H9 (cell line): Measurements from ENCODE around the gene MROH2A. TPM values are rescaled to one million over a fixed set of nuclear protein-coding genes. Genes with fewer than 3 reads are reported as not detected.

Experiments used
- DNase-seq: peaks from one replicate; pipeline ENCODE4 v3.0.0-alpha.2; 2017
- H2AFZ ChIP-seq: one replicate; pipeline ENCODE4 v1.6.1; 2013; ENCODE audit warnings: mild to moderate bottlenecking, low read length, control low read depth, moderate library complexity
- H2AK5ac ChIP-seq: 2 replicates; pipeline ENCODE4 v1.6.1; 2013; ENCODE audit warnings: low read length, control low read depth, mixed read lengths; ENCODE audit not compliant: insufficient read length
- H2BK120ac ChIP-seq: one replicate; pipeline ENCODE4 v1.6.1; 2013; ENCODE audit warnings: low read depth, mild to moderate bottlenecking, low read length, control low read depth, inconsistent platforms; ENCODE audit not compliant: poor library complexity, severe bottlenecking
- H2BK12ac ChIP-seq: 2 replicates; pipeline ENCODE4 v1.6.1; 2013; ENCODE audit warnings: low read length, control low read depth, mixed read lengths, low read depth; ENCODE audit not compliant: insufficient read length
- H2BK15ac ChIP-seq: 2 replicates; pipeline ENCODE4 v1.6.1; 2013; ENCODE audit warnings: low read depth, low read length, control low read depth
- H2BK20ac ChIP-seq: one replicate; pipeline ENCODE4 v1.6.1; 2013; ENCODE audit warnings: low read depth, mild to moderate bottlenecking, low read length, control low read depth, inconsistent platforms; ENCODE audit not compliant: poor library complexity, severe bottlenecking
- H2BK5ac ChIP-seq: 2 replicates; pipeline ENCODE4 v1.6.1; 2013; ENCODE audit warnings: low read length, control low read depth, mixed read lengths; ENCODE audit not compliant: insufficient read length
- H3K14ac ChIP-seq: 2 replicates; pipeline ENCODE4 v1.6.1; 2013; ENCODE audit warnings: low read length, control low read depth; ENCODE audit not compliant: insufficient read depth
- H3K18ac ChIP-seq: 2 replicates; pipeline ENCODE4 v1.6.1; 2013; ENCODE audit warnings: low read depth, mild to moderate bottlenecking, mixed read lengths, low read length, control low read depth; ENCODE audit not compliant: insufficient read length
- H3K23ac ChIP-seq: 2 replicates; pipeline ENCODE4 v1.6.1; 2013; ENCODE audit warnings: low read length, control low read depth, mixed read lengths, low read depth; ENCODE audit not compliant: insufficient read length
- H3K23me2 ChIP-seq: 2 replicates; pipeline ENCODE4 v1.6.1; 2013; ENCODE audit warnings: low read depth, mild to moderate bottlenecking, mixed read lengths, low read length, control low read depth; ENCODE audit not compliant: insufficient read length, poor library complexity, severe bottlenecking
- H3K27ac ChIP-seq: 2 replicates; pipeline ENCODE4 v1.5.1; 2013; ENCODE audit warnings: low read length, control low read depth, mixed read lengths, low read depth; ENCODE audit not compliant: insufficient read length
- H3K27me3 ChIP-seq: 2 replicates; pipeline ENCODE4 v1.6.1; 2013; ENCODE audit warnings: low read length, control low read depth, inconsistent platforms; ENCODE audit not compliant: insufficient read depth
- H3K4ac ChIP-seq: 2 replicates; pipeline ENCODE4 v1.6.1; 2013; ENCODE audit warnings: low read depth, mild to moderate bottlenecking, control low read depth, inconsistent platforms, low read length, moderate library complexity
- H3K4me1 ChIP-seq: 2 replicates; pipeline ENCODE4 v1.6.1; 2013; ENCODE audit warnings: low read length, control low read depth, inconsistent platforms; ENCODE audit not compliant: insufficient read depth
- H3K4me2 ChIP-seq: 2 replicates; pipeline ENCODE4 v1.6.1; 2013; ENCODE audit warnings: low read length, control low read depth, mixed read lengths; ENCODE audit not compliant: insufficient read length, insufficient read depth
- H3K56ac ChIP-seq: 2 replicates; pipeline ENCODE4 v1.6.1; 2013; ENCODE audit warnings: low read depth, mild to moderate bottlenecking, mixed read lengths, low read length, control low read depth; ENCODE audit not compliant: insufficient read length
- H3K79me1 ChIP-seq: 2 replicates; pipeline ENCODE4 v1.6.1; 2013; ENCODE audit warnings: low read depth, mild to moderate bottlenecking, moderate library complexity, low read length, control low read depth, inconsistent platforms; ENCODE audit not compliant: insufficient read depth, poor library complexity, severe bottlenecking
- H3K79me2 ChIP-seq: 2 replicates; pipeline ENCODE4 v1.6.1; 2013; ENCODE audit warnings: low read length, control low read depth, inconsistent platforms; ENCODE audit not compliant: insufficient read depth
- H3K9ac ChIP-seq: 2 replicates; pipeline ENCODE4 v1.6.1; 2013; ENCODE audit warnings: low read length, control low read depth, mixed read lengths; ENCODE audit not compliant: insufficient read length; ENCODE audit errors: extremely low read depth
- H3K9me3 ChIP-seq: one replicate; pipeline ENCODE4 v1.6.1; 2013; ENCODE audit warnings: low read depth, low read length, inconsistent platforms; ENCODE audit not compliant: control insufficient read depth
- H3T11ph ChIP-seq: one replicate; pipeline ENCODE4 v1.6.1; 2013; ENCODE audit warnings: mild to moderate bottlenecking, low read length, control low read depth, inconsistent platforms
- H4K20me1 ChIP-seq: one replicate; pipeline ENCODE4 v1.6.1; 2013; ENCODE audit not compliant: control insufficient read depth, insufficient read length, insufficient read depth
- H4K5ac ChIP-seq: 2 replicates; pipeline ENCODE4 v1.6.1; 2013; ENCODE audit warnings: low read depth, mild to moderate bottlenecking, mixed read lengths, low read length, control low read depth; ENCODE audit not compliant: insufficient read length
- H4K8ac ChIP-seq: replicated peaks from 2 replicates; pipeline ENCODE4 v1.6.1; 2013; ENCODE audit warnings: low read length, control low read depth, mixed read lengths, low read depth; ENCODE audit not compliant: insufficient read length
- H4K91ac ChIP-seq: 2 replicates; pipeline ENCODE4 v1.6.1; 2013; ENCODE audit warnings: low read depth, mild to moderate bottlenecking, moderate library complexity, mixed read lengths, low read length, control low read depth; ENCODE audit not compliant: insufficient read length
- H3K27ac Mint-ChIP-seq, 3 experiments: 2 replicates in 2 of 3; 3 replicates in 1 of 3; pipeline ENCODE4 v1.8.0; 2020 to 2021; ENCODE audit warnings: mixed read lengths in 3 of 3, mild to moderate bottlenecking in 1 of 3, moderate library complexity in 1 of 3
- H3K27me3 Mint-ChIP-seq: 2 replicates; pipeline ENCODE4 v1.8.0; 2021; ENCODE audit warnings: low read depth, mild to moderate bottlenecking, moderate library complexity, mixed read lengths
- H3K36me3 Mint-ChIP-seq, 3 experiments: 2 replicates in 2 of 3; 3 replicates in 1 of 3; pipeline ENCODE4 v1.8.0; 2020 to 2021; ENCODE audit warnings: low read depth in 3 of 3, mixed read lengths in 3 of 3; ENCODE audit not compliant: insufficient read depth in 1 of 3
- H3K4me1 Mint-ChIP-seq, 2 experiments: 2 replicates each; pipeline ENCODE4 v1.8.0; 2020; ENCODE audit warnings: mixed read lengths in 2 of 2
- H3K4me3 Mint-ChIP-seq, 2 experiments: 2 replicates in 1 of 2; 3 replicates in 1 of 2; pipeline ENCODE4 v1.8.0; 2020 to 2021; ENCODE audit warnings: mild to moderate bottlenecking in 2 of 2, mixed read lengths in 2 of 2, moderate library complexity in 1 of 2
- H3K9me3 Mint-ChIP-seq, 2 experiments: 2 replicates in 1 of 2; 3 replicates in 1 of 2; pipeline ENCODE4 v1.8.0; 2020; ENCODE audit warnings: mild to moderate bottlenecking in 2 of 2, mixed read lengths in 2 of 2, moderate library complexity in 1 of 2
- WGBS: extraction: QIAGEN DNeasy Blood & Tissue Kit; methylation state at CpG from one replicate; pipeline ENCODE4 v1.1.7; 2013; ENCODE audit warnings: missing lambda C conversion rate, low lambda C conversion rate, mixed read lengths; ENCODE audit not compliant: insufficient read length; ENCODE audit errors: extremely low coverage; 5-methylcytosine and 5-hydroxymethylcytosine counted together
- total RNA-seq: library from RNA; stranded (reverse); gene quantifications from 2 replicates; pipeline ENCODE4 v1.2.1, GENCODE V29; 2021
- TF ChIP-seq, protein P1 (sequence below): fragments of 200-600 bp; sonication (generic); conservative IDR thresholded peaks from 3 replicates; pipeline ENCODE4 v1.8.0; 2021; ENCODE audit warnings: antibody characterized with exemption, mild to moderate bottlenecking

MROH2A gene
- total RNA-seq, 1 experiment from 2014 or later: not detected

DNA sequence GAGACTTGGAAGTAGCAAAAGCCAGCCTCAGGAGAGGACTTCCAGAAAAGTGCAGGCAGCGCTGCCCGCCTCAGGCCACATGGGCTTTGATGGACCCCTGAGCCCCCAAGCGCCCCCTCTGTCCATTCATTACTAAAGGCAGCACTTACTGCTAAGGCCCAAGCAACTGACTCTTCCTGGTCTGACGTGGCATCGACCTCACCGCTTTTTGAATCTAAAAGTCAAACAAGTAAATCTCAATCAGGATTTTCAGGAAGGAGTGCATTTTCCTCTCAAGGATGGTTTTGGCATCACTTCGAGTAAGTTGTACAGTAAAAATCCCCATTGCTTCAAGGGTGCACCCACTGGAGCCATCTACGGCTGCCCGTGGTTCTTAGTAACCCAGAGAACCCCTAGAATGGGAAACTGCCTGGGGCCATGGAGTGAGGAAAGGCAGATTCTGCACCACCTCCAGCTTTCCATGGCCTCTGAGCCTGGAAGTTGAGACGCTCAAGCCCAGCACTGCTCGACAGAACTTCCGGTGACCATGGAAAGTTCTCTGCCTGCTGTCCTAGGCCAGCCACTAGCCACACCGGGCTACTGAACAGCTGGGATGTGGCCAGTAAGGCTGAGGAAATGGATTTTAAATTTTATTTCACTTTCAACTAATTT, 69.2 kb downstream of the MROH2A start:
- no peaks in the 10 kb centered on the region for H3K9me3 ChIP-seq
- H3K4ac ChIP-seq: no peak overlapping the region
- TF ChIP-seq, protein P1, sequence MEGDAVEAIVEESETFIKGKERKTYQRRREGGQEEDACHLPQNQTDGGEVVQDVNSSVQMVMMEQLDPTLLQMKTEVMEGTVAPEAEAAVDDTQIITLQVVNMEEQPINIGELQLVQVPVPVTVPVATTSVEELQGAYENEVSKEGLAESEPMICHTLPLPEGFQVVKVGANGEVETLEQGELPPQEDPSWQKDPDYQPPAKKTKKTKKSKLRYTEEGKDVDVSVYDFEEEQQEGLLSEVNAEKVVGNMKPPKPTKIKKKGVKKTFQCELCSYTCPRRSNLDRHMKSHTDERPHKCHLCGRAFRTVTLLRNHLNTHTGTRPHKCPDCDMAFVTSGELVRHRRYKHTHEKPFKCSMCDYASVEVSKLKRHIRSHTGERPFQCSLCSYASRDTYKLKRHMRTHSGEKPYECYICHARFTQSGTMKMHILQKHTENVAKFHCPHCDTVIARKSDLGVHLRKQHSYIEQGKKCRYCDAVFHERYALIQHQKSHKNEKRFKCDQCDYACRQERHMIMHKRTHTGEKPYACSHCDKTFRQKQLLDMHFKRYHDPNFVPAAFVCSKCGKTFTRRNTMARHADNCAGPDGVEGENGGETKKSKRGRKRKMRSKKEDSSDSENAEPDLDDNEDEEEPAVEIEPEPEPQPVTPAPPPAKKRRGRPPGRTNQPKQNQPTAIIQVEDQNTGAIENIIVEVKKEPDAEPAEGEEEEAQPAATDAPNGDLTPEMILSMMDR: peak; percentile 18; the same call in 1 of the 3 replicates
- no peaks in the 10 kb centered on the region for H3K27me3 Mint-ChIP-seq
- no peak overlapping the region for H4K91ac ChIP-seq
- H3K4me2 ChIP-seq: no peak overlapping the region
- no peak overlapping the region for H3K56ac ChIP-seq
- no peak overlapping the region for H4K8ac ChIP-seq
- no peak overlapping the region for H3K18ac ChIP-seq
- H4K5ac ChIP-seq: no peak overlapping the region
- H3K9me3 Mint-ChIP-seq: no peaks in the 10 kb centered on the region
- H3K4me1 Mint-ChIP-seq: peaks cover 5 to 8% of the 10 kb centered on the region in 2 experiments
- H2BK20ac ChIP-seq: no peak overlapping the region
- no peak for DNase-seq
- no peaks in the 10 kb centered on the region for H3K23me2 ChIP-seq
- no peak overlapping the region; a peak in 1 of 7 replicates for H3K27ac Mint-ChIP-seq
- no peak overlapping the region for H2BK15ac ChIP-seq
- H2BK120ac ChIP-seq: no peak overlapping the region
- H3K79me1 ChIP-seq: peaks cover 3% of the 10 kb centered on the region
- WGBS: no CpG with 5 or more reads among the region's 13 CpGs
- no peak overlapping the region for H3K27ac ChIP-seq
- no peak overlapping the region for H3K23ac ChIP-seq
- H2AK5ac ChIP-seq: no peak overlapping the region
- H2BK12ac ChIP-seq: no peak overlapping the region
- H3K36me3 Mint-ChIP-seq: peaks cover 72 to 98% (median 95%) of the 10 kb centered on the region in 3 experiments
- peaks cover 2% of the 10 kb centered on the region; the same call in 1 of the 2 replicates for H3K4me1 ChIP-seq
- no peak overlapping the region for H2BK5ac ChIP-seq
- H3K14ac ChIP-seq: no peak overlapping the region
- H2AFZ ChIP-seq: no peak overlapping the region
- H4K20me1 ChIP-seq: no peaks in the 10 kb centered on the region
- H3K27me3 ChIP-seq: no peaks in the 10 kb centered on the region
- H3T11ph ChIP-seq: no peak overlapping the region
- no peak overlapping the region for H3K4me3 Mint-ChIP-seq
- H3K79me2 ChIP-seq: peaks cover 13% of the 10 kb centered on the region; the same call in 1 of the 2 replicates
- no peak overlapping the region for H3K9ac ChIP-seq
